Erythroblast (primary cell): ENCODE measurements around the gene SSTR3.

Source experiments
- GATA1 ChIP-seq: IDR thresholded peaks from 2 replicates; pipeline ENCODE4 v1.6.1; 2011; ENCODE audit warnings: low read depth, mild to moderate bottlenecking, control low read depth, low read length, moderate library complexity
- POLR2A ChIP-seq: IDR thresholded peaks from 2 replicates; pipeline ENCODE4 v1.6.1; 2011; ENCODE audit warnings: mild to moderate bottlenecking, low read length

DNA sequence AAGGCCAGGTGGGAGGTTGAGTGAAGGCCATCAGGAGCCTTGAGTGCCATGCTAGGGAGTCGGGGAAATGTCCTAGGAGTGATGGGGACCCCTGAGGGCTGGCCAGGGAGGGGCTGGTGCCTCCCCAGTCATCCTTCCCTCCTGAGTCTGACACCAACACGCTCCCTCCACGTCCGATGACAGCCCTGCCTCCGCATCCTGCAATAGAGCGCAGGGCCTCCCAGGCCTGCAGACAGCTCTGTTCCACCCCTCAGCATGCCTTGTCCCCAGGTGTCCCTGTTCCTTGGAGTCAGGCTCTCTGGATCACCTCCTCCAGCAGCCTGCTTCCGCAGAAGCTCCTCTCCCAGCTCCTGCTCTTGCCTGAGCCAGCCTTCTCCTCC lies 28.7 kb upstream of the SSTR3 start:
- TF ChIP-seq POLR2A (no peak), GATA1 (no peak)
